ENCODE measurements around the gene GPHN.

DNA sequence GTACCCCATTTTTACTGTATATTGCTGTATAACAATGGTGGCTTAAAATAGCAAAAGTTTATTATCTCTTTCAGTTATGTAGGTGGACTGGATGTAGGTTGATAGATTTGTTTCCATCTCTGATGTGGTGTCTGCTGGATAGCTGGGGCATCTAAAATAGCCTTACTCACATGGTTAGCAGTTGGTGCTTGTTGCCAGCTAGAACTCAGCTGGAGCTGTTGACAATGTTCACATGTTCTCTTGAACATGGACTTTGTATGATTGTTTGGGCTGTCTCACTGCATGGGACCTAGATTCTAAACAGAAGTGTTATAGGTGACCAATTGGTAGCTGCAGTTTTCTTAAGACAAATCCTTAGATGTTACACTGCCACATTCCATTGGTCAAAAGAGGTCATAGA lies 126.9 kb downstream of the GPHN start:
- TF ChIP-seq POLR2A (IDR thresholded peaks at IDR 0.05; ENCODE audit: low read depth, low read length) (no peak), POLR2AphosphoS5 (IDR thresholded peaks at IDR 0.05; ENCODE audit: low read depth, low read length) (no peak), TAF1 (IDR thresholded peaks at IDR 0.05; ENCODE audit: borderline replicate concordance, low read depth, low read length) (no peak)
